Ovary (tissue), 9 donors: Measurements from ENCODE around the gene KDM4C. TPM values are rescaled to one million over a fixed set of nuclear protein-coding genes. Genes with fewer than 3 reads are reported as not detected.
"Not testable (repeated sequence)": the region's sequence is repeated elsewhere in the genome, so short reads cannot be mapped to it uniquely, and the experiment has no call there.

ENCODE experiments used
- DNase-seq, 5 donors: peaks; one replicate each; pipeline ENCODE4 v3.0.0-alpha.2; 2019 to 2020
- H3K27ac ChIP-seq, 2 donors: fragments of 200-600 bp; one replicate each; pipeline versions ENCODE4 v1.5.1 to v1.8.0; 2019 to 2022
- H3K27me3 ChIP-seq: fragments of 200-600 bp; one replicate; pipeline ENCODE4 v1.8.0; 2022
- H3K36me3 ChIP-seq: fragments of 200-600 bp; sonication (generic); one replicate; pipeline ENCODE4 v1.5.1; 2019
- H3K4me1 ChIP-seq: one replicate; pipeline ENCODE4 v1.8.1; 2013; ENCODE audit warnings: mild to moderate bottlenecking, moderate library complexity; ENCODE audit not compliant: insufficient read depth
- H3K4me3 ChIP-seq: fragments of 200-600 bp; sonication (generic); one replicate; pipeline ENCODE4 v1.5.1; 2017
- H3K9me3 ChIP-seq, 2 donors: fragments of 200-600 bp in 1 of 2; sonication (generic) in 1 of 2; one replicate each; pipeline versions ENCODE4 v1.5.1 to v1.8.1; 2013 to 2019; ENCODE audit warnings: mild to moderate bottlenecking in 1 of 2, moderate library complexity in 1 of 2
- EP300 ChIP-seq: sonication (generic); formaldehyde crosslinking; IDR thresholded peaks from one replicate; pipeline ENCODE4 v1.6.1; 2017; ENCODE audit warnings: antibody characterized with exemption
- POLR2A ChIP-seq: fragments of 450-650 bp; IDR thresholded peaks from one replicate; pipeline ENCODE4 v1.6.1; 2017; ENCODE audit warnings: antibody characterized with exemption, mild to moderate bottlenecking, moderate library complexity
- WGBS, 3 donors: extraction: QIAGEN DNeasy Blood & Tissue Kit in 1 of 3; methylation state at CpG; one replicate each; pipeline versions ENCODE4 v1.1.5 to v1.1.7; 2013 to 2017; 5-methylcytosine and 5-hydroxymethylcytosine counted together
- intact Hi-C, 4 donors: fragments of 100-400 bp; cut with DNase I; formaldehyde crosslinking; loops; one replicate each; pipeline versions ENCODE4 v1.11.0 to v1.15.1; 2022 to 2023
- polyA plus RNA-seq, 2 donors: library from polyadenylated mRNA; stranded (reverse); fragments of 200-250 nt in 1 of 2; fragments of 350-450 nt in 1 of 2; fragmentation: Illumina TruSeq in 1 of 2; extraction: RNeasy Lipid Tissue Mini Kit (QIAGEN cat#74804) in 1 of 2; gene quantifications; one replicate each; pipeline ENCODE4 v1.2.3, GENCODE V29; 2013 to 2014
- total RNA-seq, 7 donors: library from RNA; depleted of rRNA in 2 of 7; stranded (reverse); fragments of >200 nt in 2 of 7; fragmentation: NEBNext Ultra II Directional in 3 of 7; extraction: Animal tissue kit (Norgen Biotek cat#: 25700) in 3 of 7; gene quantifications; one replicate each; pipeline versions ENCODE4 v1.1.0 to v1.2.4, GENCODE V29; 2016 to 2023
- TF ChIP-seq, protein P1 (sequence below), 3 donors: fragments of 450-650 bp in 2 of 3; fragments of 200-600 bp in 1 of 3; IDR thresholded peaks; one replicate each; pipeline versions ENCODE4 v1.5.1 to v1.8.0; 2016 to 2022; ENCODE audit warnings: antibody characterized with exemption in 3 of 3, mild to moderate bottlenecking in 1 of 3
- donor health status: DM: no; HTN: no; CAD: no; lungs with moderate emphysema.
- donor health status: DM: no; HTN: no; CAD: no.
- donor health status: Bipolar disorder and iron deficiency.
- donor health status: DM: yes; HTN: yes; CAD: no.
- donor health status: DM: no; HTN: no; CAD: no.
- donor health status: DM: yes; HTN: yes; CAD: no.

The KDM4C gene
- total and polyA plus RNA-seq, 9 donors, result 9.5 to 35.6 (median 26.7) TPM

DNA sequence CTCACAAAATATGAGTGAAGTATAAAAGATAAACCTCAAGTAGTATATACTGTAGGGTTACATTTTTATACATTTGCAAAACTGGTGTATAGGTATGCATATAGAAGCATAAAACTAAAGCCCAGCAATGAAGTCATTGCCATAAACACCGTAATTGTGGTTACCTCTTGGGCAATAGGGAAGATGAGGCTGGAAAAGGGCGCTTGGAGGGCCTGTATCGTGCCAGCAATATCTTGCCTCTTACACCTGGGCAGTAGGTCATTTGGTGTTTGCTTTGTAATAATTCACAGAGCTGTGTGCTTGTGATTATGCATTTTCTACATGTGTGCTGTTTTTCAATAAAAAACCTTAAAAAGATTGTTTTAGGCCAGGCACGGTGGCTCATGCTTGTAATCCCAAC lies 45.2 kb downstream of the KDM4C start:
- TF ChIP-seq EP300 (no peak), POLR2A (no peak)
- TF ChIP-seq, protein P1, sequence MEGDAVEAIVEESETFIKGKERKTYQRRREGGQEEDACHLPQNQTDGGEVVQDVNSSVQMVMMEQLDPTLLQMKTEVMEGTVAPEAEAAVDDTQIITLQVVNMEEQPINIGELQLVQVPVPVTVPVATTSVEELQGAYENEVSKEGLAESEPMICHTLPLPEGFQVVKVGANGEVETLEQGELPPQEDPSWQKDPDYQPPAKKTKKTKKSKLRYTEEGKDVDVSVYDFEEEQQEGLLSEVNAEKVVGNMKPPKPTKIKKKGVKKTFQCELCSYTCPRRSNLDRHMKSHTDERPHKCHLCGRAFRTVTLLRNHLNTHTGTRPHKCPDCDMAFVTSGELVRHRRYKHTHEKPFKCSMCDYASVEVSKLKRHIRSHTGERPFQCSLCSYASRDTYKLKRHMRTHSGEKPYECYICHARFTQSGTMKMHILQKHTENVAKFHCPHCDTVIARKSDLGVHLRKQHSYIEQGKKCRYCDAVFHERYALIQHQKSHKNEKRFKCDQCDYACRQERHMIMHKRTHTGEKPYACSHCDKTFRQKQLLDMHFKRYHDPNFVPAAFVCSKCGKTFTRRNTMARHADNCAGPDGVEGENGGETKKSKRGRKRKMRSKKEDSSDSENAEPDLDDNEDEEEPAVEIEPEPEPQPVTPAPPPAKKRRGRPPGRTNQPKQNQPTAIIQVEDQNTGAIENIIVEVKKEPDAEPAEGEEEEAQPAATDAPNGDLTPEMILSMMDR (IDR thresholded peaks at IDR 0.05), result no peak
- no peaks in the 10 kb centered on the region for H3K36me3 ChIP-seq
- no peaks in the 10 kb centered on the region for H3K9me3 ChIP-seq
- no peaks in the 10 kb centered on the region for H3K4me1 ChIP-seq
- no peak overlapping the region for H3K27ac ChIP-seq
- WGBS, 3 donors, result 96 to 99% (median 99%) methylated on average over 4 of the region's 4 CpGs
- no peak overlapping the region for H3K4me3 ChIP-seq
- DNase-seq, result no peak
- H3K27me3 ChIP-seq, result no peaks in the 10 kb centered on the region
- intact Hi-C loops, result no loop called here

DNA sequence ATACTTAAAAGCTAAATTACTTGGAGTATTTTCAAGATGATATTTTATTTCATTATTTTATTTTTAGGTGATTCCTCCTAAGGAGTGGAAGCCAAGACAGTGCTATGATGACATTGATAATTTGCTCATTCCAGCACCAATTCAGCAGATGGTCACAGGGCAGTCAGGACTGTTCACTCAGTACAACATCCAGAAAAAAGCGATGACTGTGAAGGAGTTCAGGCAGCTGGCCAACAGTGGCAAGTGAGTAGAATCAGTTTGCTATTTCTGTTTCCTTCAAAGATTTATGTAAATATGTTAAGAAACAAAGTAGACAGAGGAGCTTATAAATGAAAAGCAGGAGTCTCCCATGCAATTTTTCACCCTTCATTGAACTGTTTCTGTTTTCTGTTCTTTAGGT lies 47.8 kb downstream of the KDM4C start:
- no peak overlapping the region for H3K27ac ChIP-seq
- H3K4me3 ChIP-seq, result no peak overlapping the region
- no peaks in the 10 kb centered on the region for H3K27me3 ChIP-seq
- TF ChIP-seq, protein P1 (IDR thresholded peaks at IDR 0.05), result no peak
- TF ChIP-seq POLR2A, result no peak
- no peak for TF ChIP-seq EP300
- H3K4me1 ChIP-seq, result no peaks in the 10 kb centered on the region
- WGBS, 3 donors, result 8 to 26% (median 10%) methylated on average over 1 of the region's 1 CpG
- no peaks in the 10 kb centered on the region for H3K36me3 ChIP-seq
- H3K9me3 ChIP-seq, result no peaks in the 10 kb centered on the region
- no peak for DNase-seq
- intact Hi-C loops, result no loop called here

DNA sequence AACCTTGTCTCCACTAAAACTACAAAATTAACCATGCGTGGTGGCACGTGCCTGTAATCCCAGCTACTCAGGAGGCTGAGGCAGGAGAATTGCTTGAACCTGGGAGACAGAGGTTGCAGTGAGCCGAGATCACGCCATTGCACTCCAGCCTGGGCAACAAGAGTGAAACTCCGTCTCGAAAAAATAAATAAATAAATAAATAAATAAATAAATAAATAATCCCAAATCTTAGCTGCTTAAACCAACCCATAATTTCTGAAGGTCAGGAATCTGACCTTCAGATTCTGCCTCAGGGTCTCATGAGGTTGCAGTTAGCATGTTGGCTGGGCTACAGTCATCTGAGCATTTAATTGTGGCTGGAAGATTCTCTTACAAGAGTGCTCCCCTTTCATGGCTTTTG lies 48.5 kb downstream of the KDM4C start:
- H3K27me3 ChIP-seq, H3K4me3 ChIP-seq, H3K4me1 ChIP-seq, H3K27ac ChIP-seq, H3K9me3 ChIP-seq, H3K36me3 ChIP-seq, DNase-seq, intact Hi-C loops: not testable (repeated sequence)
- 96 to 99% (median 97%) methylated on average over 6 of the region's 6 CpGs for WGBS, 3 donors

DNA sequence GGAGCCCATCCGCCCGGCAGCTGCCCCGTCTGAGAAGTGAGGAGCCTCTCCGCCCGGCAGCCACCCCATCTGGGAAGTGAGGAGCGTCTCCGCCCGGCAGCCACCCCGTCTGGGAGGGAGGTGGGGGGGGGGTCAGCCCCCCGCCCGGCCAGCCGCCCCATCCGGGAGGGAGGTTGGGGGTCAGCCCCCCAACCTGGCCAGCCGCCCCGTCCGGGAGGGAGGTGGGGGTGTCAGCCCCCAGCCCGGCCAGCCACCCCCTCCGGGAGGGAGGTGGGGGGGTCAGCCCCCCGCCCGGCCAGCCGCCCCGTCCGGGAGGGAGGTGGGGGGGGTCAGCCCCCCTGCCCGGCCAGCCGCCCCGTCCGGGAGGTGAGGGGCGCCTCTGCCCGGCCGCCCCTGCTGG lies 49.9 kb downstream of the KDM4C start:
- DNase-seq, H3K4me3 ChIP-seq, intact Hi-C loops, H3K27me3 ChIP-seq, H3K9me3 ChIP-seq, H3K27ac ChIP-seq, H3K36me3 ChIP-seq, H3K4me1 ChIP-seq: not testable (repeated sequence)
- WGBS, 3 donors, result 84 to 100% (median 100%) methylated on average over 5 to 13 of the region's 30 CpGs

DNA sequence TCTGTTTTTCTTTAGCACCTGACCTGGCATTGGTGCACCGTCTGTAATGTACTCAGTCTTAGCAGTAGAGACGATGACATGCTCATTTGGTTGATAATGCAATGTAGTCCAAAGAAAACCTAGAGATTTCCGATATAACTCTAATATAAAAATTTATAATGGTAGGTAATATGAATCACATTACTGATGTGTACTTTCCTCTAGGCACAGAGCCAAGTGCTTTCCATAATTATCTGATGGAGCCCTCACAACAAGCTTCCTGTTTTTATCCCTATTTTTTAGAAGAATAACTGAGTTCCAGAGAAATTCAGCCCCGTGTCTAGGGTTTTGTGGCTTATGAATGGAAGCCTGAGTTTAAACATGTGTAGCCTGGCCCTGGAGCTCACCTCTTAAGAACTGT lies 53.7 kb downstream of the KDM4C start:
- no peaks in the 10 kb centered on the region for H3K27me3 ChIP-seq
- DNase-seq, result no peak
- H3K36me3 ChIP-seq, result no peaks in the 10 kb centered on the region
- 78 to 90% (median 87%) methylated on average over 4 of the region's 4 CpGs for WGBS, 3 donors
- intact Hi-C loops, result no loop called here
- H3K9me3 ChIP-seq, result no peaks in the 10 kb centered on the region
- TF ChIP-seq POLR2A (no peak), EP300 (no peak)
- TF ChIP-seq, protein P1 (IDR thresholded peaks at IDR 0.05), result no peak
- no peak overlapping the region for H3K27ac ChIP-seq
- H3K4me1 ChIP-seq, result no peaks in the 10 kb centered on the region
- no peak overlapping the region for H3K4me3 ChIP-seq

DNA sequence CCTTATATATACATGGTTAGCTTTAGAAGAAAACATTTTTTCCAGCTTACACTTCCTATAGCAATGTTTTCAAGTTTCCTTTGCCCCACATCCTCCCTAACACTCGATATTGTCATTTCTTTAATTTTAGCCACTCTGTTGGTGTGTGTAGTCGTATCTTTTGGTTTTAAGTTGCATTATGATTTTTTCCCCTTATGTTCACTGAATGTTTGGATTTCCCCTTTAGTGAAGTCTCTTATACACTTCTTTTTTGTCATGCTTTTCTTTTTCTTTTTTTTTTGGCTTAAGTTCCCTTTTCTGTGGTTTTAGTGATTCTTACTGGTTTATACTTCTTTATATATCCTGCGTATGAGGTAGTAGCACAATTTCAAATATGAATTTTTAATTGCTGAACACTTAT lies 58.8 kb downstream of the KDM4C start:
- Histone ChIP-seq H3K4me3 (no peak overlapping the region), H3K27me3 (no peaks in the 10 kb centered on the region), H3K36me3 (no peaks in the 10 kb centered on the region), H3K27ac (no peak overlapping the region), H3K4me1 (no peaks in the 10 kb centered on the region), H3K9me3 (no peaks in the 10 kb centered on the region)
- DNase-seq, result no peak
- no peak for TF ChIP-seq POLR2A
- TF ChIP-seq, protein P1 (IDR thresholded peaks at IDR 0.05), result no peak
- WGBS, 3 donors, result 90 to 94% (median 94%) methylated on average over 3 of the region's 3 CpGs
- intact Hi-C loops, result no loop called here
